Activated CD8-positive, alpha-beta memory T cell treated with anti-CD3 and anti-CD28 coated beads, Interleukin-2, amount 10 ng/mL, durations not matched to agents 7 days and 5 days (primary cell): ENCODE results near the gene SERTAD4. TPM values are rescaled to one million over a fixed set of nuclear protein-coding genes. Genes with fewer than 3 reads are reported as not detected.

Source experiments
- ATAC-seq: fragments of 150-1000 bp; cut with Tn5 transposase; one replicate; pipeline ENCODE4 v1.10.0; 2021; ENCODE audit warnings: moderate library complexity
- CTCF ChIA-PET: fragments of 350-600 bp; sonication (Branson Sonifier 250); formaldehyde crosslinking; loops from one replicate; lab custom pipeline; 2021; ENCODE audit warnings: antibody characterized with exemption; lab: Charles Lee
- DNase-seq: peaks from one replicate; pipeline ENCODE4 v3.0.0-alpha.2; 2020
- H3K27ac Mint-ChIP-seq: one replicate; pipeline ENCODE4 v1.8.0; 2021; ENCODE audit warnings: mild to moderate bottlenecking, mixed read lengths
- H3K27me3 Mint-ChIP-seq: one replicate; pipeline ENCODE4 v1.8.0; 2021; ENCODE audit warnings: mixed read lengths
- H3K36me3 Mint-ChIP-seq: one replicate; pipeline ENCODE4 v1.8.0; 2021; ENCODE audit warnings: mild to moderate bottlenecking, mixed read lengths
- H3K4me1 Mint-ChIP-seq: one replicate; pipeline ENCODE4 v1.8.0; 2021; ENCODE audit warnings: mixed read lengths
- H3K4me3 Mint-ChIP-seq: one replicate; pipeline ENCODE4 v1.8.0; 2021; ENCODE audit warnings: mild to moderate bottlenecking, moderate library complexity, mixed read lengths
- H3K9me3 Mint-ChIP-seq: one replicate; pipeline ENCODE4 v1.8.0; 2022; ENCODE audit warnings: low read depth, mixed read lengths
- total RNA-seq, 2 experiments: library from RNA; stranded (reverse); gene quantifications; one replicate each; pipeline ENCODE4 v1.2.3, GENCODE V29; 2021

The SERTAD4 gene
- total RNA-seq, 2 experiments from 2014 or later = not detected

GRCh38 chr1:210291081-210291764 lies 58.6 kb downstream of the SERTAD4 start:
- Mint-ChIP-seq H3K27me3 (peaks cover 53% of the 10 kb centered on the region), H3K27ac (no peak overlapping the region), H3K9me3 (no peaks in the 10 kb centered on the region), H3K4me1 (peaks cover 2% of the 10 kb centered on the region), H3K36me3 (no peaks in the 10 kb centered on the region), H3K4me3 (no peak overlapping the region)
- DNase-seq (no peak), ATAC-seq (no peak)
- CTCF ChIA-PET = interaction anchor here (1.2 to 1.7 kb wide), 2 partner anchors 9 to 109 kb away, joined by 3 to 5 read pairs; no protein-coding TSS in a partner anchor

DNA sequence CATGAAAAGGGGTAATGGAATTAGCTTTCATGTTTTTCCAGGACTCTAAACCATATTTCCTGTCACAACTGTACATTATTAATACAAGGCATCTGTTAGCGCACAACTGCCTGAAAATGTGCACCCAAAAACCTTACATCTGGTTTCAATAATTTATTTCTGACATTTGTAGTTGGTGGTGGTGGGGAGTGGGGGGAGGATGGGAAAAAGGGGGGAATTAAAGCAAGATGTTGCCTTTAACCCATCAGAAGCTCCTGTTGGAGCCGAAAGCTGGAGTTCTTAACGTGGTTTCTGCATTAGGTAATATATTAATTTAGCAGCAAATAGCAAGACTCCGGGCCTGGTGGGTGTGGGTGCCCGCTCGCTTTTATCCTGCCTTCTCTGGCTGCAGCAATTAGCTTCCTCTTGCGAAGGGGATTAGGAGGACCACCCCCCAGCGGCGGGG lies 59.2 kb downstream of the SERTAD4 start:
- Mint-ChIP-seq H3K4me1 (peaks cover 2% of the 10 kb centered on the region), H3K9me3 (no peaks in the 10 kb centered on the region), H3K36me3 (no peaks in the 10 kb centered on the region), H3K27ac (no peak overlapping the region), H3K27me3 (peaks cover 53% of the 10 kb centered on the region), H3K4me3 (no peak overlapping the region)
- DNase-seq (no peak), ATAC-seq (no peak)
- CTCF ChIA-PET = interaction anchor here (1.2 to 1.7 kb wide), 2 partner anchors 8 to 108 kb away, joined by 3 to 5 read pairs; no protein-coding TSS in a partner anchor

DNA sequence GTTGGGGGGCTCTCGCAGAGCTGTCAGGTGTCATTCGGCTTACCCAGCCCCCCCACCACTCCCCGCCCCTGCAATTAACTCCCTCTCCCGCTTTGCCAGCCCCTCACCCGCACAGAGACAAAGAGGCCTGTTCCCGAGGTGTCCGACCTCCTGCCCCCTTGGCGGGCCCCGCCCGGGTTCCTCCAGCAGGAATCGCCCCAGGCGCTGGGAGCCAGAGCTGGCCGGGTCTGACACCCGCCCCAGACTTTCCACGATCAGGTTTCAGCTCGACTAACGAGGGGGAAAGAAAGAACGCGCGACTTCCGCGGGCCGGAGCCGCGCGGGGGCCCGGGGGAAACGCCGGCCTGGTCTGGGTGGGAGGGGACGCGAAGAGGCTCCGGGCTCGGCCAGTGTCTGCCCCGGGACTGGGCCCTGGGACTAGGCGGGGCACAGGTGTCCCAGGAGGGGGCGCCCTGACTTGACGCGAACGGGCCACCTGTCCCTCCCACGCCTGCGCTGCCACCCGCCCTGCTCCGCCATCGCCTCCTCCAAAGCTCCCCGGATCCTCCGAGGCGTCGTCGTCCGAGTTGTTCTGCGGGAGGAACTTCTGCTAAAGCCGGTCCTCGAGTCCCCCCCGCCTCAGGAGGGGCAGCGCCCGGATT lies 59.8 kb downstream of the SERTAD4 start:
- peak; percentile 49 for ATAC-seq
- CTCF ChIA-PET = interaction anchor here (1.2 to 1.7 kb wide), 2 partner anchors 8 to 108 kb away, joined by 3 to 5 read pairs; no protein-coding TSS in a partner anchor
- Mint-ChIP-seq H3K27me3 (peaks cover 56% of the 10 kb centered on the region), H3K36me3 (no peaks in the 10 kb centered on the region), H3K4me1 (peaks cover 2% of the 10 kb centered on the region), H3K4me3 (no peak overlapping the region), H3K9me3 (no peaks in the 10 kb centered on the region), H3K27ac (no peak overlapping the region)
- DNase-seq = peak; percentile 44

- DNase-seq (no peak), ATAC-seq (no peak)
- peaks cover 2% of the 10 kb centered on the region for H3K4me1 Mint-ChIP-seq
- no peaks in the 10 kb centered on the region for H3K9me3 Mint-ChIP-seq
- peaks cover 59% of the 10 kb centered on the region for H3K27me3 Mint-ChIP-seq
- H3K27ac Mint-ChIP-seq = no peak overlapping the region
- CTCF ChIA-PET = no interaction called here
- no peak overlapping the region for H3K4me3 Mint-ChIP-seq
- no peaks in the 10 kb centered on the region for H3K36me3 Mint-ChIP-seq
These were observed 60.6 kb downstream of the SERTAD4 start for GRCh38 chr1:210293171-210293607.

DNA sequence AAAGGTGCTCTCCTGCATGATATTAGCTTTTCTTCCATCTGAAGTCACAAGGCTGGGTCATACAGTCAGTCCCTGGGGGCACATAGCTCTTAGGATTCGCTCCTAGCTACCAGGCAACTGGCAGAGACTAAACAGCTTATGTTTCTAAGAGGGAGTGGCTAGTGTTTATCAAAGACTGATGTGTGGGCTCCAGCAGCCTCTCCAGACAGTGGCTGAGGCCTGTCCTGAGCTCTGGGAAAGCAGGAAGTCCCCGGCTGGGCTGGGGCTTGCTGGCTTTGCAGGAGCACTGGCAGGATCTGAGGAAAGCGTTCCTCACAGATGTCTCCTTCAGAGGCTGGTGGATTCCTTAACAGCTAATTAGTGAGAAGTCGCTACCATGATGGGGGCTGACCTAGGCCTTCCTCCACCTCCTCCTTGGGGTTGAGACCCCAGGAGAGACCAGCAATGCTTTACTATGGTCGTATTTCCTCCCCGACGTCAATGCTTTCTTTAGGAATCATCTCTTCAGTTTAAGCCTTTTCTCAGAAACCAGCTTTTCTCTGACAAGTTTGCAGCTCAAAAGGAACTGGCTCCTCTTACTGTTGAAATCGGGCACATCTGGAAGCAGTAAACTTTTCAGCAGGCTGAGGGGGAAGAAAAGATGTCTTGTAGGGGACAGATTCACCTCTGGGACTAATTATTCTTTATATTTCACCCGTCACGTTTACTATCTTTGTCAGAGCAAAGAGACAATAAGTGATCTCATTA lies 62.6 kb downstream of the SERTAD4 start:
- CTCF ChIA-PET = no interaction called here
- peaks cover 58% of the 10 kb centered on the region for H3K27me3 Mint-ChIP-seq
- no peak for DNase-seq
- H3K4me3 Mint-ChIP-seq = no peak overlapping the region
- H3K27ac Mint-ChIP-seq = no peak overlapping the region
- H3K4me1 Mint-ChIP-seq = peaks cover 2% of the 10 kb centered on the region
- H3K9me3 Mint-ChIP-seq = no peaks in the 10 kb centered on the region
- no peaks in the 10 kb centered on the region for H3K36me3 Mint-ChIP-seq
- no peak for ATAC-seq

Other genes with a start within 250 kb of the SERTAD4 start
- gene HHAT, start 96.1 kb downstream of the SERTAD4 start, total RNA-seq = under 1 TPM; 0.23 to 0.64 TPM